Glomerular endothelial cell (primary cell): ENCODE data around the gene DACH2. TPM values are rescaled to one million over a fixed set of nuclear protein-coding genes. Genes with fewer than 3 reads are reported as not detected.
"Not testable (repeated sequence)": the region's sequence is repeated elsewhere in the genome, so short reads cannot be mapped to it uniquely, and the experiment has no call there.

Source experiments
- DNase-seq: peaks from one replicate; pipeline ENCODE4 v3.0.0-alpha.2; 2011; ENCODE audit warnings: low read depth, low spot score; ENCODE audit errors: extremely low read depth
- total RNA-seq: library from RNA; depleted of rRNA; stranded (reverse); fragments of >200 nt; gene quantifications from 2 replicates; pipeline ENCODE4 v1.2.3, GENCODE V29; 2015

DACH2 gene
- total RNA-seq, result not detected in 2 replicates

GRCh38 chrX:86148024-86148511, at the start of gene DACH2:
Gene DACH2 (plus strand): TSS chrX:86148451.
- DNase-seq, result no peak

GRCh38 chrX:86102341-86102740, 45.9 kb upstream of the DACH2 start:
- no peak for DNase-seq

GRCh38 chrX:86103061-86103460, 45.2 kb upstream of the DACH2 start:
- no peak for DNase-seq

GRCh38 chrX:86104526-86104925, 43.7 kb upstream of the DACH2 start:
- DNase-seq, result no peak

GRCh38 chrX:86121916-86122315, 26.3 kb upstream of the DACH2 start:
- no peak for DNase-seq

- no peak for DNase-seq
Observed at GRCh38 chrX:86133761-86134160, 14.5 kb upstream of the DACH2 start.

- DNase-seq, result no peak
Observed at GRCh38 chrX:86137071-86137470, 11.2 kb upstream of the DACH2 start.

GRCh38 chrX:86141786-86142185, 6.5 kb upstream of the DACH2 start:
- DNase-seq, result no peak

- no peak for DNase-seq
Observed at GRCh38 chrX:86146102-86146501, 2.1 kb upstream of the DACH2 start.

- DNase-seq, result no peak
Observed at GRCh38 chrX:86148594-86148993, 343 bp downstream of the DACH2 start.

- DNase-seq, result no peak
Observed at GRCh38 chrX:86149119-86149518, 868 bp downstream of the DACH2 start.

GRCh38 chrX:86154553-86154952, 6.3 kb downstream of the DACH2 start:
- DNase-seq, result no peak

- no peak for DNase-seq
Observed at GRCh38 chrX:86171366-86171765, 23.1 kb downstream of the DACH2 start.

- no peak for DNase-seq
Observed at GRCh38 chrX:86178906-86179305, 30.7 kb downstream of the DACH2 start.

GRCh38 chrX:86181325-86181724, 33.1 kb downstream of the DACH2 start:
- not testable (repeated sequence) for DNase-seq

GRCh38 chrX:86192827-86193226, 44.6 kb downstream of the DACH2 start:
- DNase-seq, result no peak

- DNase-seq, result no peak
Observed at GRCh38 chrX:86194758-86195157, 46.5 kb downstream of the DACH2 start.

- no peak for DNase-seq
Observed at GRCh38 chrX:86195343-86195742, 47.1 kb downstream of the DACH2 start.

- DNase-seq, result no peak
Observed at GRCh38 chrX:86197815-86198214, 49.6 kb downstream of the DACH2 start.

- DNase-seq, result no peak
Observed at GRCh38 chrX:86210772-86211171, 62.5 kb downstream of the DACH2 start.

GRCh38 chrX:86215260-86215659, 67.0 kb downstream of the DACH2 start:
- no peak for DNase-seq

GRCh38 chrX:86237482-86237881, 89.2 kb downstream of the DACH2 start:
- DNase-seq, result no peak

- DNase-seq, result no peak
Observed at GRCh38 chrX:86241547-86241946, 93.3 kb downstream of the DACH2 start.
